Placental pericyte (primary cell): ENCODE results near the gene THG1L. TPM values are rescaled to one million over a fixed set of nuclear protein-coding genes. Genes with fewer than 3 reads are reported as not detected.

Experiments
- small RNA-seq: library from RNA; depleted of rRNA; stranded (forward); fragments of <200 nt; gene quantifications from one replicate; pipeline ENCODE3, GENCODE V24; 2012; ENCODE audit warnings: low replicate concordance
- total RNA-seq: library from RNA; depleted of rRNA; stranded (reverse); fragments of >200 nt; gene quantifications from 2 replicates; pipeline ENCODE4 v1.2.3, GENCODE V29; 2012

The THG1L gene
- total RNA-seq, result 16.5 and 47.7 TPM in 2 replicates

DNA sequence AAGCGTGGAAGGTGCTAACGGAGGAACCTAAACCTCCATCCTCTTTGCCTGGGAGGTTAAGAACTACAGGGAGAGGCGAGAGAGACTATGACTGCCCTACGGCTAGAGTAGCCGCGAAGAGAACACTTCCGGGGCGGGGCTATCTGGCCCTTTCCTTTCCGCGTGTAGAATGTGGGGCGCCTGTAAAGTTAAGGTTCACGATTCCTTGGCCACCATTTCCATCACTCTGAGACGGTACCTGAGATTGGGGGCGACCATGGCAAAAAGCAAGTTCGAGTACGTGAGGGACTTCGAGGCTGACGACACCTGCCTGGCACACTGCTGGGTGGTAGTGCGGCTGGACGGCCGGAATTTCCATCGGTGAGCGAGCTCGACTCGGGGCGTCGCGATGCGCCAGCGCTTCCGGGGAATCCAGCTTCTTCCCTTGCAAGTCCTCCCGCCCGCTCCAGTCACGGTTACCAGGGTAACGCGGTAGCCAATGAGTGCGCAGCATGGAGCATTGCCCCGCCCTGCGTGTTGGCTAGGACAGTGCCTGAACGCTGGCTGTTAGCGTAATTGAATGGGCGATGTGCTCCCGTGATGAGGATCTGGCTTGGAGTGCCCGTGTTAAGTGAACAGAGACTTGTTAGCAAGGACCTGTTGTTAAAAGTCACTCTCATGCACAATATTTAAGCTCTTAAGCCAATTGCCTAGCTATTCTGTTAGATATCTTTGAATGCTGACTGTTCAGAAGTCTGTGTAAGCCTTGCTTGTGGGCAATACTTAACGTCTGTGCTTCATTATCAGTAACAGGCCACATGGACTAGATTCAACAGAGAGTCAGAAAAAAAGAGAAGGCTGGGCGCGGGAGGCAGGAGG, at the start of gene THG1L:
Gene THG1L, plus strand, starts transcription at position 149 of the 858 bp plus-strand sequence. Its CDS starts 21 bp downstream, at position 170.

DNA sequence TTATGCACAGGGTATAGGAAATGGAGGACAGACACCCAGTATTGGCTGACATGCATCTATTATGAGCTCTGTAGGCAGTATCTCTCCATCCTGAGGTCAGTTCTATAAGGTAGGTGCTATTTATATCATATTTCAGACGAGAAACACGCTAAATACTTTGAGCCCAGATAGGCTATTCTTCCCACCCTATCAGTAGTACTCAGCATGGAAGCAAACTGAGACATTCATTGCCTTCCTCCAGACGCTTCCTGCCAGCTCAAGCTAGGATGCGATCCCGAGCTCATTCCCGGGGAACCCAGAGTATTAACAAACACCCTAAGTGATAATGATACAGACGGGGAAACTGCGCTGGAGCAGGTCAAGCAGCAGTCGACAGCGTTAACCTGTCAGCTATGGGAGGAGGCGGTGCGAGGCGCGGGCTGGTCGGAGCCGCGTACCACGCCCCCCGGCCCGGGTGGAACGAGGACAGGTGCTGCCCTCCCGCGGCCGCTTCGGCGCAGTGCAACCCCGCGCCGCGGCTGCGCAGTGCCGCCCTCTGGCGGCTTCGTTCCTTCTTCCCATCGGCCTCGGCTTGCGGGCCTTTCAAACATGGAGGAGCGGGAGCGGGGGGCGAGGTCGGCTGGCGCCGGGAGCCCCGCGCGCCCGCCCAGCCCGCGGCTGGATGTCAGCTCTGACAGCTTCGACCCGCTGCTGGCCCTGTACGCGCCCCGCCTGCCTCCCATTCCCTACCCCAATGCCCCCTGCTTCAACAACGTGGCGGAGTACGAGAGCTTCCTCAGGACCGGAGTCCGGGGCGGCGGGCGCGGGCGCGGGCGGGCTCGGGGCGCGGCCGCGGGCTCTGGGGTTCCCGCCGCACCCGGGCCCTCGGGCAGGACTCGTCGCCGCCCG, 12.2 kb downstream of the THG1L start, which contains the start of gene LSM11:
Gene LSM11, plus strand, starts transcription at position 550 of the 888 bp plus-strand sequence. Its CDS starts 39 bp downstream, at position 589.

Small RNA genes within 50 kb of the gene (small RNA-seq; reads per million reads assigned to genes)
- gene AC026407.1, result not detected

Other genes with a start within 250 kb of the THG1L start
- gene ADAM19, start 155.6 kb upstream of the THG1L start, total RNA-seq, result 43.1 and 479 TPM in 2 replicates
- gene SOX30, start 79.0 kb upstream of the THG1L start, total RNA-seq, result under 0.01 TPM in 1 of 2 replicates, not detected in the other
- not detected in 2 replicates for gene C5orf52, start 59.9 kb upstream of the THG1L start, total RNA-seq
- 2.0 and 7.4 TPM in 2 replicates for gene LSM11, start 12.3 kb downstream of the THG1L start, total RNA-seq
- gene CLINT1, start 127.7 kb downstream of the THG1L start, total RNA-seq, result 118 and 126 TPM in 2 replicates